GM12878 (cell line): ENCODE data around the gene CTDP1. TPM values are rescaled to one million over a fixed set of nuclear protein-coding genes. Genes with fewer than 3 reads are reported as not detected.

Source experiments
- ATAC-seq: fragments of 200-7000 bp; cut with Tn5 transposase; 3 replicates; pipeline ENCODE4 v1.9.1; 2020; ENCODE audit warnings: mild to moderate bottlenecking, moderate library complexity
- BruUV-seq: library from RNA; stranded (reverse); fragments of 400-500 nt; replicated peaks from 2 replicates; lab custom pipeline; 2021; lab: Mats Ljungman, UMichigan
- CTCF ChIA-PET: fragments of 300-600 bp; sonication (Branson Sonifier 250); formaldehyde crosslinking; extraction: SDS; loops from one replicate; lab custom pipeline; 2021; ENCODE audit warnings: inconsistent platforms; lab: Yijun Ruan, JAX
- POLR2A ChIA-PET: fragments of 350-600 bp; formaldehyde crosslinking; extraction: SDS; loops from one replicate; lab custom pipeline; 2021; ENCODE audit warnings: inconsistent platforms; lab: Charles Lee
- RAD21 ChIA-PET: fragments of 300-600 bp; sonication (Branson Sonifier 250); formaldehyde crosslinking; loops from one replicate; lab custom pipeline; 2023; ENCODE audit warnings: antibody characterized with exemption; ENCODE audit not compliant: unreplicated experiment; lab: Charles Lee
- SMC1A ChIA-PET: fragments of 300-600 bp; sonication (Branson Sonifier 250); formaldehyde crosslinking; loops from one replicate; lab custom pipeline; 2023; ENCODE audit not compliant: unreplicated experiment, uncharacterized antibody; lab: Charles Lee
- DNase-seq: peaks from one replicate; pipeline ENCODE4 v3.0.0-alpha.2; 2011; ENCODE audit warnings: low read depth, low spot score
- FAIRE-seq: peaks from 3 replicates; lab custom pipeline; 2011; peaks lifted over from hg19 to GRCh38; lab: Jason Lieb, UNC
- H2AFZ ChIP-seq: 2 replicates; pipeline ENCODE4 v1.6.0; 2011; ENCODE audit warnings: low read depth, low read length, control low read depth; ENCODE audit not compliant: control insufficient read depth
- H3K27ac ChIP-seq: 2 replicates; pipeline ENCODE4 v1.5.1; 2011; ENCODE audit warnings: control low read depth; ENCODE audit not compliant: control insufficient read depth, insufficient read depth
- H3K27me3 ChIP-seq, 2 experiments: replicated peaks in 1 of 2; 2 replicates each; pipeline versions ENCODE4 v1.6.0 to v1.6.1; 2011; ENCODE audit warnings: low read length in 1 of 2; ENCODE audit not compliant: control insufficient read depth in 2 of 2, insufficient read depth in 2 of 2
- H3K36me3 ChIP-seq, 2 experiments: 2 replicates each; pipeline ENCODE4 v1.5.1; 2011; ENCODE audit warnings: low read length in 1 of 2; ENCODE audit not compliant: control insufficient read depth in 2 of 2, insufficient read depth in 2 of 2
- H3K4me1 ChIP-seq: 2 replicates; pipeline ENCODE4 v1.6.1; 2011; ENCODE audit warnings: mild to moderate bottlenecking, low read length, moderate library complexity, mixed read lengths; ENCODE audit not compliant: control insufficient read depth, insufficient read depth
- H3K4me2 ChIP-seq: 2 replicates; pipeline ENCODE4 v1.6.0; 2011; ENCODE audit warnings: control low read depth; ENCODE audit not compliant: control insufficient read depth, insufficient read depth
- H3K4me3 ChIP-seq: fragments of 200-600 bp; sonication (generic); 2 replicates; pipeline ENCODE4 v1.5.1; 2016
- H3K79me2 ChIP-seq: 2 replicates; pipeline ENCODE4 v1.6.0; 2011; ENCODE audit warnings: low read length; ENCODE audit not compliant: control insufficient read depth, insufficient read depth
- H3K9ac ChIP-seq: 2 replicates; pipeline ENCODE4 v1.8.0; 2011; ENCODE audit warnings: low read length, control low read depth, mixed read lengths; ENCODE audit not compliant: control insufficient read depth, insufficient read depth
- H3K9me3 ChIP-seq: replicated peaks from 3 replicates; pipeline ENCODE4 v1.5.1; 2011; ENCODE audit warnings: mild to moderate bottlenecking, low read length; ENCODE audit not compliant: control insufficient read depth, insufficient read depth
- H4K20me1 ChIP-seq: 2 replicates; pipeline ENCODE4 v1.6.0; 2011; ENCODE audit not compliant: control insufficient read depth, insufficient read depth
- CHD1 ChIP-seq: IDR thresholded peaks from 2 replicates; pipeline ENCODE4 v1.6.1; 2012; ENCODE audit warnings: low read depth, low read length, improper control_type of control experiment
- CREB1 ChIP-seq: IDR thresholded peaks from 2 replicates; pipeline ENCODE4 v1.6.1; 2012; ENCODE audit warnings: low read depth, mild to moderate bottlenecking, inconsistent platforms
- KAT2A ChIP-seq: conservative IDR thresholded peaks from 2 replicates; pipeline ENCODE4 v1.6.1; 2011; ENCODE audit warnings: low read depth, low read length; ENCODE audit not compliant: control insufficient read depth
- POLR2A ChIP-seq: IDR thresholded peaks from 2 replicates; pipeline ENCODE4 v1.6.1; 2011; ENCODE audit warnings: low read depth, mild to moderate bottlenecking, low read length
- whole genome bisulfite sequencing: methylation state at CpG from one replicate; pipeline ENCODE4 v1.1.6; 2016; ENCODE audit warnings: low lambda C conversion rate; ENCODE audit not compliant: insufficient replicate concordance, insufficient coverage; ENCODE audit errors: missing lambda C conversion rate; 5-methylcytosine and 5-hydroxymethylcytosine counted together
- in situ Hi-C: fragments of 300-500 bp; cut with MboI; formaldehyde crosslinking; loops from 9 replicates; pipeline ENCODE4 v1.14.3; 2018; ENCODE audit warnings: mixed read lengths
- intact Hi-C: fragments of 100-400 bp; cut with micrococcal nuclease; formaldehyde crosslinking; loops from one replicate; pipeline ENCODE4 v1.14.2; 2022; ENCODE audit not compliant: unreplicated experiment
- polyA plus RNA-seq, 11 experiments: library from polyadenylated mRNA; depleted of rRNA in 4 of 11; unstranded in 6 of 11; stranded (reverse) in 5 of 11; fragments of >200 nt; fragmentation: Nextera tagmentation in 4 of 11; fragmentation: Illumina TruSeq in 1 of 11; extraction: Ambion mirVana in 4 of 11; extraction: Trizol in 1 of 11; gene quantifications; 1 replicate in 1 of 11; 2 replicates in 10 of 11; pipeline versions ENCODE4 v1.2.1 to v1.2.3, GENCODE V29; 2011 to 2016; ENCODE audit warnings: inconsistent platforms in 2 of 11, missing spikeins in 2 of 11, low read depth in 1 of 11
- total RNA-seq, 4 experiments: library from RNA; depleted of rRNA in 3 of 4; stranded (reverse); fragments of >200 nt in 3 of 4; fragmentation: Illumina TruSeq in 1 of 4; extraction: Trizol in 1 of 4; gene quantifications; 2 replicates each; pipeline versions ENCODE4 v1.2.1 to v1.2.3, GENCODE V29; 2013 to 2021

Gene CTDP1
- total and polyA plus RNA-seq, 10 of the 15 experiments (the other 5 are each of a cell fraction or from before 2014, with no cell fraction given): 0.32 to 31.3 (median 8.8) TPM

- H4K20me1 ChIP-seq: no peaks in the 10 kb centered on the region
- H3K79me2 ChIP-seq: no peaks in the 10 kb centered on the region
- RAD21 ChIA-PET: no interaction called here
- H3K27ac ChIP-seq: no peak overlapping the region
- ATAC-seq: no peak
- SMC1A ChIA-PET: no interaction called here
- H3K36me3 ChIP-seq: no peaks in the 10 kb centered on the region
- H3K4me1 ChIP-seq: no peaks in the 10 kb centered on the region
- no peak overlapping the region for H3K4me2 ChIP-seq
- CTCF ChIA-PET: no interaction called here
- no peak overlapping the region for H2AFZ ChIP-seq
- FAIRE-seq: no peak
- TF ChIP-seq CREB1: no peak
- no peak overlapping the region for H3K4me3 ChIP-seq
- no peaks in the 10 kb centered on the region; the same call in 2 of the 3 replicates for H3K9me3 ChIP-seq
- intact Hi-C loops (loop anchor here (10.0 kb wide), 1 partner anchor 195 kb away; the partner anchor contains the start of gene TXNL4A), in situ Hi-C loops (no loop called here)
- no peak for DNase-seq
- POLR2A ChIA-PET: no interaction called here
- H3K9ac ChIP-seq: no peak overlapping the region
- WGBS: 63% methylated on average over 46 of the region's 46 CpGs
- peaks cover 0 to 2% of the 10 kb centered on the region in 2 experiments; a peak in 2 of 4 replicates for H3K27me3 ChIP-seq
- BruUV-seq: no TSS peak
Measured at GRCh38 chr18:79789901-79790890, 110.6 kb downstream of the CTDP1 start.

- CTCF ChIA-PET: interaction anchor here (1.0 kb wide), 1 partner anchor 172 kb away, joined by 3 read pairs; no protein-coding TSS in a partner anchor
- Histone ChIP-seq H3K4me1 (no peaks in the 10 kb centered on the region), H3K4me2 (no peak overlapping the region), H4K20me1 (no peaks in the 10 kb centered on the region), H3K27ac (no peak overlapping the region), H3K27me3 (peaks cover 0 to 2% of the 10 kb centered on the region in 2 experiments; a peak in 2 of 4 replicates), H3K9ac (no peak overlapping the region), H3K4me3 (no peak overlapping the region), H2AFZ (no peak overlapping the region), H3K36me3 (no peaks in the 10 kb centered on the region), H3K9me3 (no peaks in the 10 kb centered on the region; the same call in 2 of the 3 replicates), H3K79me2 (no peaks in the 10 kb centered on the region)
- POLR2A ChIA-PET: no interaction called here
- ATAC-seq (peak; percentile 62), FAIRE-seq (no peak), DNase-seq (no peak)
- RAD21 ChIA-PET: no interaction called here
- in situ Hi-C loops: no loop called here
- SMC1A ChIA-PET: no interaction called here
- 8% methylated on average over 21 of the region's 21 CpGs for WGBS
- no TSS peak for BruUV-seq
- TF ChIP-seq CHD1 (no peak), KAT2A (no peak), POLR2A (no peak)
- intact Hi-C loops: loop anchor here (10.0 kb wide), 1 partner anchor 194 kb away; the partner anchor contains the start of gene TXNL4A
Measured at GRCh38 chr18:79790996-79791972, 111.7 kb downstream of the CTDP1 start.
